Measurements from ENCODE around the gene KIFC3. TPM values are rescaled to one million over a fixed set of nuclear protein-coding genes. Genes with fewer than 3 reads are reported as not detected.

Gene KIFC3
- total RNA-seq, 1 donor from 2014 or later, result 36.8 TPM

DNA sequence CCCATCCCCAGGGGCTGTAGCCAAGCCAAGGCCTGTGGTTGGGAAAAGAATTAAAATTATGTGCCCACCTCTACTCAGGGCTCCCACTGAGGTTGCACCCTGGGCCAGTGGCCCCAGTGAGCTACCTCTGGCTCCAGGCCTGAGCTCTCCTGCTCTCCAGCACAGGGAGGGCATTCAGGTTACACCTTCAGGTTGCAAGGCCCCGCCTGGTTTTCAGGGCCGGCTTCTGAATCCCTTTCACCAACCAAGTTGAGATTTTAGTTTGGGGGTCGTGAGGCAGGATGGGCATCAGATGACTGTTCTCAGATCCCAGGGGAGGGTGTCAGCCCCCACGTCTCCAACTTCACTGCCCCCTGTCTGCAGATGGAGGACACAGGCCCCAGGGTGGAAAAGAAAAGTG lies 74.7 kb downstream of the KIFC3 start:
- no peaks in the 10 kb centered on the region for H3K9me3 ChIP-seq
- TF ChIP-seq POLR2AphosphoS5 (IDR thresholded peaks at IDR 0.05; ENCODE audit: insufficient read depth in 1 of 2, low read depth in 1 of 2) (no peak), POLR2A (IDR thresholded peaks at IDR 0.05) (no peak)
- TF ChIP-seq, protein P1, sequence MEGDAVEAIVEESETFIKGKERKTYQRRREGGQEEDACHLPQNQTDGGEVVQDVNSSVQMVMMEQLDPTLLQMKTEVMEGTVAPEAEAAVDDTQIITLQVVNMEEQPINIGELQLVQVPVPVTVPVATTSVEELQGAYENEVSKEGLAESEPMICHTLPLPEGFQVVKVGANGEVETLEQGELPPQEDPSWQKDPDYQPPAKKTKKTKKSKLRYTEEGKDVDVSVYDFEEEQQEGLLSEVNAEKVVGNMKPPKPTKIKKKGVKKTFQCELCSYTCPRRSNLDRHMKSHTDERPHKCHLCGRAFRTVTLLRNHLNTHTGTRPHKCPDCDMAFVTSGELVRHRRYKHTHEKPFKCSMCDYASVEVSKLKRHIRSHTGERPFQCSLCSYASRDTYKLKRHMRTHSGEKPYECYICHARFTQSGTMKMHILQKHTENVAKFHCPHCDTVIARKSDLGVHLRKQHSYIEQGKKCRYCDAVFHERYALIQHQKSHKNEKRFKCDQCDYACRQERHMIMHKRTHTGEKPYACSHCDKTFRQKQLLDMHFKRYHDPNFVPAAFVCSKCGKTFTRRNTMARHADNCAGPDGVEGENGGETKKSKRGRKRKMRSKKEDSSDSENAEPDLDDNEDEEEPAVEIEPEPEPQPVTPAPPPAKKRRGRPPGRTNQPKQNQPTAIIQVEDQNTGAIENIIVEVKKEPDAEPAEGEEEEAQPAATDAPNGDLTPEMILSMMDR (IDR thresholded peaks at IDR 0.05), result no peak
- H3K27ac ChIP-seq, result no peak overlapping the region
- no peaks in the 10 kb centered on the region for H3K36me3 ChIP-seq
- intact Hi-C loops (cut with DNase I), result no loop called here
- H3K27me3 ChIP-seq, result no peaks in the 10 kb centered on the region
- no peak overlapping the region for H3K4me3 ChIP-seq
- DNase-seq (ENCODE audit: extremely low spot score in 2 of 2), result no peak
- H3K4me1 ChIP-seq, result no peaks in the 10 kb centered on the region

DNA sequence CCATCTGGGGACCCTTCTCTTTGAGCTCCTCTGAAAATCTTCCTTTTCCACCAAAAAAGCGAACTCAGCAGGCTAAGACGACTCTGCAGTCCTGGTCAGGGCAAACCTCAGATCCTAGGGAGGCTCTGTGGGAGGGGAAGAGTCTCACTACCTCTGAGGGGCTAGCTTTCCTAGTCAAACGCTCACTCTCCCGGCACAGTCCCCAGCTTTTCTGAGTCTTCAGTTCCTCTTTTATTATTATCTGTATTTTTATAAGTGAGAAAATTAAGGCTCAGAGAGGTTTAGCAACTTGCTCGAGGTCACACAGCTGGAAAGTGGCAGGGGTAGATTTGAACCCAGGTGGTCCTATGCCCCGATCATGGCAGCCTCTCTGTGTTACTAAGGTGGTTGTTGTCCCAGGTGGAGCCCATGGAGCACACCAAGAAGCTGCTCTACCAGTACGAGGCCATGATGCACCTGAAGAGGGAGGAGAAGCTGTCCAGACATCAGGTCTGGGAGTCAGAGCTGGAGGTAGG lies 75.8 kb downstream of the KIFC3 start:
- H3K4me1 ChIP-seq, result no peaks in the 10 kb centered on the region
- H3K4me3 ChIP-seq, result no peak overlapping the region
- H3K9me3 ChIP-seq, result no peaks in the 10 kb centered on the region
- intact Hi-C loops (cut with DNase I), result no loop called here
- no peak overlapping the region for H3K27ac ChIP-seq
- H3K27me3 ChIP-seq, result no peaks in the 10 kb centered on the region
- no peak for TF ChIP-seq POLR2AphosphoS5 (IDR thresholded peaks at IDR 0.05; ENCODE audit: insufficient read depth in 1 of 2, low read depth in 1 of 2)
- no peak for TF ChIP-seq POLR2A (IDR thresholded peaks at IDR 0.05)
- TF ChIP-seq, protein P1 (IDR thresholded peaks at IDR 0.05), result no peak
- H3K36me3 ChIP-seq, result no peaks in the 10 kb centered on the region
- no peak for DNase-seq (ENCODE audit: extremely low spot score in 2 of 2)

DNA sequence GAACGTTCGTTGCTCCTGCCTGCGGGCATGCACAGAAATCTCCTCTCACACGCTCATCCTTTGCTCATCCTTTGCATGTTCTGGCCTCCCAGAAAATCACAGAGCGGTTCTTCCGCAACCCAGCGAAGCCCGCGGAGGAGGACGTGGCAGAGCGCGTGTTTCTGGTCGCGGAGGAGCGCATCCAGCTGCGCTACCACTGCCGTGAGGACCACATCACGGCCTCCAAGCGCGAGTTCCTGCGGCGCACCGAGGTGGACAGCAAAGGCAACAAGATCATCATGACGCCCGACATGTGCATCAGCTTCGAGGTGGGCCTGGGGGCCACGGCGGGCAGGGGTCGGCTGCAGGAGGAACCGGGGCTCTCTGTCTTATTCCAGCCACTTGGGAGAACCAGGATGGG lies 76.3 kb downstream of the KIFC3 start:
- no peak for DNase-seq (ENCODE audit: extremely low spot score in 2 of 2)
- intact Hi-C loops (cut with DNase I), result no loop called here
- no peak overlapping the region for H3K4me3 ChIP-seq

DNA sequence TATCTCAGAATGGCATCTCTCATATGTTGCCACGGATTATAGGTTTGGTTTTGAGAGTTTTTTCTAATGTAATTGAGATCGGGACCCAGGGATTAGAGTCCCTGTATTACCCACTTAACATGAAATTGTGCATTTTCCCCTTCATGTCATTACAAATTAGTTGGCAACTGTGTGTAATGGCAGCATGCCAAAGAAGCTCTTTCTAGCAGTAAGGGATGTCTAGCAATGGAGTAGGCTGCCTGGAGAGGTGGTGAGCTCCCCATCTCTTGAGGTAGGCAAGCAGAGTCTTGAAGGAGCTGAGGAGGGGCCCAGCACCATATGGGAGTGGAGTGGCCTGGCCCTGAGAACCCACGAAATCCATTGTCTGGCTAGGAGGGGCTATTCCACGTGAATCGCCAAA lies 76.7 kb downstream of the KIFC3 start:
- H3K27ac ChIP-seq, result no peak overlapping the region
- TF ChIP-seq, protein P1 (IDR thresholded peaks at IDR 0.05), result no peak
- TF ChIP-seq POLR2A (IDR thresholded peaks at IDR 0.05) (no peak), POLR2AphosphoS5 (IDR thresholded peaks at IDR 0.05; ENCODE audit: insufficient read depth in 1 of 2, low read depth in 1 of 2) (no peak)
- DNase-seq (ENCODE audit: extremely low spot score in 2 of 2), result no peak
- H3K27me3 ChIP-seq, result no peaks in the 10 kb centered on the region
- H3K4me3 ChIP-seq, result no peak overlapping the region
- intact Hi-C loops (cut with DNase I), result no loop called here
- H3K4me1 ChIP-seq, result no peaks in the 10 kb centered on the region
- H3K36me3 ChIP-seq, result no peaks in the 10 kb centered on the region
- no peaks in the 10 kb centered on the region for H3K9me3 ChIP-seq

More for the DNA sequence above, 76.3 kb downstream of the KIFC3 start:
- no peak overlapping the region for H3K27ac ChIP-seq
- H3K36me3 ChIP-seq, result no peaks in the 10 kb centered on the region
- no peaks in the 10 kb centered on the region for H3K4me1 ChIP-seq
- H3K27me3 ChIP-seq, result no peaks in the 10 kb centered on the region
- no peaks in the 10 kb centered on the region for H3K9me3 ChIP-seq
- no peak for TF ChIP-seq POLR2AphosphoS5 (IDR thresholded peaks at IDR 0.05; ENCODE audit: insufficient read depth in 1 of 2, low read depth in 1 of 2)
- TF ChIP-seq, protein P1 (IDR thresholded peaks at IDR 0.05), result no peak
- no peak for TF ChIP-seq POLR2A (IDR thresholded peaks at IDR 0.05)

DNA sequence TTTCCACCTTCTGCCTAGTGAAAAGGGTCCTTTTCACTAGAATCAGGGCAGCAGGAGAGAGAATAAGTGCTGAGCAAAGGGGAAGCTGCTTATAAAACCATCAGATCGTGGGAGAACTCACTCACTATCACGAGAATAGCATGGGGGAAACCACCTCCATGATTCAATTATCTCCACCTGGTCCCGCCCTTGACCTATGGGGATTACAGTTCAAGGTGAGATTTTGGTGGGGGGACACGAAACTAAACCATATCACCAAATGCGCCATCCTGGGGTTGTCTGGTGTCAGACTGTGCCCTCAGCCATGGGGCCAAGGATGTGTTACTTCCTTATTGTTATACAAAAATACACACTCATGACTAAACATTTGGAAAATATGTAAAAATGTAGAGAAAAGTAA lies 77.1 kb downstream of the KIFC3 start:
- intact Hi-C loops (cut with DNase I), result no loop called here
- H3K27ac ChIP-seq, result no peak overlapping the region
- no peaks in the 10 kb centered on the region for H3K9me3 ChIP-seq
- H3K36me3 ChIP-seq, result no peaks in the 10 kb centered on the region
- no peak for DNase-seq (ENCODE audit: extremely low spot score in 2 of 2)
- H3K4me3 ChIP-seq, result no peak overlapping the region
- no peak for TF ChIP-seq POLR2A (IDR thresholded peaks at IDR 0.05)
- TF ChIP-seq POLR2AphosphoS5 (IDR thresholded peaks at IDR 0.05; ENCODE audit: insufficient read depth in 1 of 2, low read depth in 1 of 2), result no peak
- TF ChIP-seq, protein P1 (IDR thresholded peaks at IDR 0.05), result no peak
- H3K27me3 ChIP-seq, result no peaks in the 10 kb centered on the region
- no peaks in the 10 kb centered on the region for H3K4me1 ChIP-seq

Data from vagina (tissue), 2 donors.